A549 (cell line): Measurements from ENCODE around the gene CD68. TPM values are rescaled to one million over a fixed set of nuclear protein-coding genes. Genes with fewer than 3 reads are reported as not detected.

Experiments
- CBX2 ChIP-seq: fragments of 200-600 bp; sonication (generic); IDR thresholded peaks from 2 replicates; pipeline ENCODE4 v1.6.1; 2016; ENCODE audit warnings: low read depth, mild to moderate bottlenecking, borderline replicate concordance
- CEBPB ChIP-seq, 2 experiments: fragments of >200 bp in 1 of 2; sonication (Bioruptor Twin) in 1 of 2; formaldehyde crosslinking in 1 of 2; IDR thresholded peaks; 2 replicates each; pipeline ENCODE4 v1.6.1; 2012 to 2016
- CHD2 ChIP-seq: fragments of 150-350 bp; IDR thresholded peaks from 2 replicates; pipeline ENCODE4 v1.6.1; 2014; ENCODE audit warnings: low read length; ENCODE audit not compliant: partially characterized antibody
- EHMT2 ChIP-seq: fragments of 200-600 bp; sonication (generic); IDR thresholded peaks from 2 replicates; pipeline ENCODE4 v1.6.1; 2016; ENCODE audit warnings: antibody characterized with exemption, low read depth, mild to moderate bottlenecking, moderate library complexity
- ELK1 ChIP-seq: fragments of 150-350 bp; IDR thresholded peaks from 2 replicates; pipeline ENCODE4 v1.6.1; 2014; ENCODE audit warnings: low read depth, mild to moderate bottlenecking, low read length
- EP300 ChIP-seq, 2 experiments: fragments of >200 bp; sonication (Bioruptor Twin); formaldehyde crosslinking; IDR thresholded peaks; 2 replicates in 1 of 2; 3 replicates in 1 of 2; pipeline ENCODE4 v1.6.1; 2016 to 2017
- FOXS1 ChIP-seq: fragments of 250-450 bp; sonication (Bioruptor Pico); IDR thresholded peaks from 2 replicates; pipeline ENCODE4 v1.5.0; 2020; ENCODE audit warnings: mild to moderate bottlenecking, moderate library complexity
- GATA3 ChIP-seq: IDR thresholded peaks from 2 replicates; pipeline ENCODE4 v1.6.1; 2012; ENCODE audit warnings: borderline replicate concordance
- HES2 ChIP-seq: fragments of >200 bp; sonication (Bioruptor Twin); formaldehyde crosslinking; IDR thresholded peaks from 2 replicates; pipeline ENCODE4 v1.6.1; 2016
- HEYL ChIP-seq: fragments of 250-450 bp; sonication (Bioruptor Pico); IDR thresholded peaks from 2 replicates; pipeline ENCODE4 v1.8.0; 2021; ENCODE audit warnings: mild to moderate bottlenecking, moderate library complexity
- HOXB13 ChIP-seq: fragments of 250-450 bp; sonication (Bioruptor Pico); IDR thresholded peaks from 2 replicates; pipeline ENCODE4 v1.5.0; 2020; ENCODE audit warnings: low read depth, mild to moderate bottlenecking, moderate library complexity
- HOXB5 ChIP-seq: fragments of 250-450 bp; sonication (Bioruptor Pico); IDR thresholded peaks from 2 replicates; pipeline ENCODE4 v1.5.0; 2020; ENCODE audit warnings: mild to moderate bottlenecking, moderate library complexity
- JUN ChIP-seq, 2 experiments: fragments of >200 bp; sonication (Bioruptor Twin); formaldehyde crosslinking; IDR thresholded peaks; 2 replicates in 1 of 2; 3 replicates in 1 of 2; pipeline ENCODE4 v1.6.1; 2016 to 2017
- JUNB ChIP-seq: fragments of >200 bp; sonication (Bioruptor Twin); formaldehyde crosslinking; IDR thresholded peaks from 2 replicates; pipeline ENCODE4 v1.6.1; 2016
- KDM1A ChIP-seq: fragments of 200-600 bp; sonication (generic); IDR thresholded peaks from 2 replicates; pipeline ENCODE4 v1.6.1; 2016; ENCODE audit warnings: low read depth, mild to moderate bottlenecking
- POLR2A ChIP-seq: IDR thresholded peaks from 2 replicates; pipeline ENCODE4 v1.6.1; 2012; ENCODE audit warnings: mild to moderate bottlenecking, low read length
- POLR2AphosphoS2 ChIP-seq: conservative IDR thresholded peaks from 2 replicates; pipeline ENCODE4 v1.6.1; 2012; ENCODE audit warnings: low read length, improper control_type of control experiment, inconsistent platforms
- RFX5 ChIP-seq: fragments of 450-650 bp; IDR thresholded peaks from 2 replicates; pipeline ENCODE4 v1.7.1; 2014; ENCODE audit warnings: antibody characterized with exemption, mild to moderate bottlenecking, moderate library complexity
- RNF2 ChIP-seq: fragments of 200-600 bp; sonication (generic); IDR thresholded peaks from 2 replicates; pipeline ENCODE4 v1.6.1; 2016; ENCODE audit warnings: low read depth, mild to moderate bottlenecking, antibody characterized with exemption, moderate library complexity, borderline replicate concordance
- SMC3 ChIP-seq: fragments of >200 bp; sonication (Bioruptor Twin); formaldehyde crosslinking; IDR thresholded peaks from 3 replicates; pipeline ENCODE4 v1.6.1; 2018; ENCODE audit warnings: inconsistent platforms
- SREBF2 ChIP-seq: fragments of 450-650 bp; IDR thresholded peaks from 2 replicates; pipeline ENCODE4 v1.6.1; 2014; ENCODE audit warnings: mild to moderate bottlenecking, moderate library complexity
- TFCP2L1 ChIP-seq: fragments of 250-450 bp; sonication (Bioruptor Pico); IDR thresholded peaks from 2 replicates; pipeline ENCODE4 v1.5.0; 2021; ENCODE audit warnings: mild to moderate bottlenecking
- USF2 ChIP-seq: fragments of 450-650 bp; IDR thresholded peaks from 2 replicates; pipeline ENCODE4 v1.6.1; 2014; ENCODE audit warnings: antibody characterized with exemption
- polyA plus RNA-seq, 4 experiments: library from polyadenylated mRNA; depleted of rRNA in 3 of 4; stranded (reverse); fragments of >200 nt; fragmentation: RNase III in 1 of 4; extraction: RNeasy Plus Mini Kit Qiagen cat#74134 plus additional on column Dnase treatment in 1 of 4; gene quantifications; 2 replicates in 3 of 4; 3 replicates in 1 of 4; pipeline ENCODE4 v1.2.3, GENCODE V29; 2011 to 2017
- TF ChIP-seq, protein P1 (sequence below): IDR thresholded peaks from 2 replicates; pipeline ENCODE4 v1.6.1; 2012
- TF ChIP-seq, protein P2 (sequence below): fragments of 250-450 bp; sonication (Bioruptor Pico); IDR thresholded peaks from 2 replicates; pipeline ENCODE4 v1.5.0; 2020; ENCODE audit warnings: low read depth, mild to moderate bottlenecking, moderate library complexity
- TF ChIP-seq, protein P3 (sequence below): fragments of 250-450 bp; sonication (Bioruptor Pico); IDR thresholded peaks from 2 replicates; pipeline ENCODE4 v1.5.0; 2021; ENCODE audit warnings: mild to moderate bottlenecking, moderate library complexity, borderline replicate concordance

The CD68 gene
- polyA plus RNA-seq, 2 of the 4 experiments (the other 2 are of a cell fraction), result 9.8 to 17.7 TPM

- TF ChIP-seq, protein P1, sequence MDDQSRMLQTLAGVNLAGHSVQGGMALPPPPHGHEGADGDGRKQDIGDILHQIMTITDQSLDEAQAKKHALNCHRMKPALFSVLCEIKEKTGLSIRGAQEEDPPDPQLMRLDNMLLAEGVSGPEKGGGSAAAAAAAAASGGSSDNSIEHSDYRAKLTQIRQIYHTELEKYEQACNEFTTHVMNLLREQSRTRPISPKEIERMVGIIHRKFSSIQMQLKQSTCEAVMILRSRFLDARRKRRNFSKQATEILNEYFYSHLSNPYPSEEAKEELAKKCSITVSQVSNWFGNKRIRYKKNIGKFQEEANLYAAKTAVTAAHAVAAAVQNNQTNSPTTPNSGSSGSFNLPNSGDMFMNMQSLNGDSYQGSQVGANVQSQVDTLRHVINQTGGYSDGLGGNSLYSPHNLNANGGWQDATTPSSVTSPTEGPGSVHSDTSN, result peak; percentile 85
- TF ChIP-seq ELK1 (no peak), JUN (IDR thresholded peaks at IDR 0.05) (peak; percentile 95 to 98), JUNB (0 out of 2 replicates have a peak, but pooled peaks have one; percentile 14), EHMT2 (no peak), POLR2AphosphoS2 (peak; percentile 100; the same call in 1 of the 2 replicates), CEBPB (IDR thresholded peaks at IDR 0.05) (peak; percentile 49 to 79; a peak in 3 of 4 replicates), HOXB5 (CRISPR knock-in tag) (peak; percentile 67; the same call in 1 of the 2 replicates), GATA3 (peak; percentile 49; the same call in 1 of the 2 replicates), HOXB13 (CRISPR knock-in tag) (no peak), EP300 (IDR thresholded peaks at IDR 0.05) (0 out of 5 replicates have a peak, but pooled peaks of 1 of the 2 experiments have one; percentile 32), POLR2A (no peak), TFCP2L1 (CRISPR knock-in tag) (peak; percentile 99), RNF2 (no peak), KDM1A (no peak), CHD2 (peak; percentile 70), SREBF2 (no peak), USF2 (peak; percentile 74), RFX5 (no peak), FOXS1 (CRISPR knock-in tag) (no peak), CBX2 (no peak), HES2 (no peak), HEYL (CRISPR knock-in tag) (no peak), SMC3 (no peak; the same call in 2 of the 3 replicates)
- TF ChIP-seq, protein P2, sequence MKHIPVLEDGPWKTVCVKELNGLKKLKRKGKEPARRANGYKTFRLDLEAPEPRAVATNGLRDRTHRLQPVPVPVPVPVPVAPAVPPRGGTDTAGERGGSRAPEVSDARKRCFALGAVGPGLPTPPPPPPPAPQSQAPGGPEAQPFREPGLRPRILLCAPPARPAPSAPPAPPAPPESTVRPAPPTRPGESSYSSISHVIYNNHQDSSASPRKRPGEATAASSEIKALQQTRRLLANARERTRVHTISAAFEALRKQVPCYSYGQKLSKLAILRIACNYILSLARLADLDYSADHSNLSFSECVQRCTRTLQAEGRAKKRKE (CRISPR knock-in tag), result 0 out of 2 replicates have a peak, but pooled peaks have one; percentile 44
- TF ChIP-seq, protein P3, sequence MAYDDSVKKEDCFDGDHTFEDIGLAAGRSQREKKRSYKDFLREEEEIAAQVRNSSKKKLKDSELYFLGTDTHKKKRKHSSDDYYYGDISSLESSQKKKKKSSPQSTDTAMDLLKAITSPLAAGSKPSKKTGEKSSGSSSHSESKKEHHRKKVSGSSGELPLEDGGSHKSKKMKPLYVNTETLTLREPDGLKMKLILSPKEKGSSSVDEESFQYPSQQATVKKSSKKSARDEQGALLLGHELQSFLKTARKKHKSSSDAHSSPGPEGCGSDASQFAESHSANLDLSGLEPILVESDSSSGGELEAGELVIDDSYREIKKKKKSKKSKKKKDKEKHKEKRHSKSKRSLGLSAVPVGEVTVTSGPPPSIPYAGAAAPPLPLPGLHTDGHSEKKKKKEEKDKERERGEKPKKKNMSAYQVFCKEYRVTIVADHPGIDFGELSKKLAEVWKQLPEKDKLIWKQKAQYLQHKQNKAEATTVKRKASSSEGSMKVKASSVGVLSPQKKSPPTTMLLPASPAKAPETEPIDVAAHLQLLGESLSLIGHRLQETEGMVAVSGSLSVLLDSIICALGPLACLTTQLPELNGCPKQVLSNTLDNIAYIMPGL (CRISPR knock-in tag), result peak; percentile 81; the same call in 1 of the 2 replicates
Measured at GRCh38 chr17:7579001-7579833, at the start of gene CD68 (continued).
